ENCODE measurements around the gene FANCD2. TPM values are rescaled to one million over a fixed set of nuclear protein-coding genes. Genes with fewer than 3 reads are reported as not detected.

FANCD2 gene
- total RNA-seq, 1 donor from 2014 or later, result 38.0 TPM

DNA sequence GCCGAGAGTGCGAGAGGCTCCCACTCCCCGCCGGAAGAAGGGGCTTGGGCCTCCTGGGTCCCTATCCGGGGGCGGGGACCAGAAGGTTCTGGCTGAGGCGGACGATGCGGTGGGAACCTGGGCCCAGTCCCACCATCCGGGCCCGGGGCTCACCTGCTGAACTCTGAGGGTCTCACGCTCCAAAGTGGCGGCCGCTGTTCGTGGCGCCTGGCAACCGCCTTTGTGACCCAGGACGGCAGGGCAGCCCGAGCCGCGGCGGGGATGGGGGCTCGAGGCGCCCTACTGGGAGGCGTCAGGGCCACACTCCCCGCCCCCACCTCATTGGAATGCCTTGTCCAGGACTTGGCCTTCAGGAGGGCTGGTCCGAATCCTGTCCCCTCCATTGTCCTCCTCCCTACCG, 81.9 kb downstream of the FANCD2 start, which contains the start of gene FANCD2OS:
FANCD2OS (minus strand) TSS at position 165 of the 400 bp plus-strand sequence. CDS start 3,481 bp downstream, outside the sequence.
- H3K4me1 Mint-ChIP-seq (ENCODE audit: unreplicated experiment), result no peaks in the 10 kb centered on the region
- no peak for DNase-seq (ENCODE audit: extremely low spot score, unreplicated experiment)
- H3K36me3 Mint-ChIP-seq, result no peaks in the 10 kb centered on the region
- no peaks in the 10 kb centered on the region for H3K27me3 Mint-ChIP-seq
- H3K27ac Mint-ChIP-seq, result no peak within 1 kb of the TSS
- no peak for TF ChIP-seq CTCF (conservative IDR thresholded peaks at IDR 0.05)
- H3K4me3 Mint-ChIP-seq, result no peak within 1 kb of the TSS
- no peaks in the 10 kb centered on the region for H3K9me3 Mint-ChIP-seq

- H3K4me1 Mint-ChIP-seq (ENCODE audit: unreplicated experiment), result peaks cover 12% of the 10 kb centered on the region
- no peaks in the 10 kb centered on the region for H3K36me3 Mint-ChIP-seq
- TF ChIP-seq CTCF (conservative IDR thresholded peaks at IDR 0.05), result no peak
These were observed 89.3 kb downstream of the FANCD2 start, which contains the start of gene BRK1 for GRCh38 chr3:10115326-10116137. TSS of gene BRK1 (plus strand) at chr3:10115675. CDS start at chr3:10115702, 27 bp downstream.

GRCh38 chr3:10116138-10116460, 89.9 kb downstream of the FANCD2 start:
- no peak for DNase-seq (ENCODE audit: extremely low spot score, unreplicated experiment)
- peak overlapping the region; percentile 96 for H3K27ac Mint-ChIP-seq
- H3K4me1 Mint-ChIP-seq (ENCODE audit: unreplicated experiment), result peaks cover 12% of the 10 kb centered on the region
- H3K36me3 Mint-ChIP-seq, result peaks cover 4% of the 10 kb centered on the region
- TF ChIP-seq CTCF (conservative IDR thresholded peaks at IDR 0.05), result no peak
- peak overlapping the region; percentile 100 for H3K4me3 Mint-ChIP-seq
- no peaks in the 10 kb centered on the region for H3K9me3 Mint-ChIP-seq
- H3K27me3 Mint-ChIP-seq, result no peaks in the 10 kb centered on the region

More at GRCh38 chr3:10115326-10116137, 89.3 kb downstream of the FANCD2 start, which contains the start of gene BRK1:
- peak; percentile 87 for DNase-seq (ENCODE audit: extremely low spot score, unreplicated experiment)
- Mint-ChIP-seq H3K9me3 (no peaks in the 10 kb centered on the region), H3K4me3 (peak within 1 kb of the TSS; percentile 100), H3K27ac (peak within 1 kb of the TSS; percentile 96), H3K27me3 (no peaks in the 10 kb centered on the region)

GRCh38 chr3:10116928-10117327, 90.7 kb downstream of the FANCD2 start:
- Mint-ChIP-seq H3K27ac (no peak overlapping the region), H3K9me3 (no peaks in the 10 kb centered on the region), H3K36me3 (peaks cover 7% of the 10 kb centered on the region), H3K4me1 (ENCODE audit: unreplicated experiment) (peaks cover 12% of the 10 kb centered on the region), H3K27me3 (no peaks in the 10 kb centered on the region), H3K4me3 (peak overlapping the region; percentile 100)
- TF ChIP-seq CTCF (conservative IDR thresholded peaks at IDR 0.05), result no peak
- no peak for DNase-seq (ENCODE audit: extremely low spot score, unreplicated experiment)

- Mint-ChIP-seq H3K9me3 (no peaks in the 10 kb centered on the region), H3K36me3 (peaks cover 7% of the 10 kb centered on the region), H3K4me1 (ENCODE audit: unreplicated experiment) (peaks cover 12% of the 10 kb centered on the region), H3K4me3 (no peak overlapping the region), H3K27me3 (no peaks in the 10 kb centered on the region), H3K27ac (no peak overlapping the region)
- DNase-seq (ENCODE audit: extremely low spot score, unreplicated experiment), result no peak
- TF ChIP-seq CTCF (conservative IDR thresholded peaks at IDR 0.05), result no peak
These were observed 93.1 kb downstream of the FANCD2 start for GRCh38 chr3:10119376-10119775.
